Body of pancreas (tissue), 4 donors: ENCODE results near the gene RMND1. TPM values are rescaled to one million over a fixed set of nuclear protein-coding genes. Genes with fewer than 3 reads are reported as not detected.

Source experiments
- ATAC-seq: fragments of 150-250 bp; one replicate; pipeline ENCODE4 v1.9.1; 2016
- DNase-seq, 4 donors: peaks; one replicate each; pipeline ENCODE4 v3.0.0-alpha.2; 2019
- H3K27ac ChIP-seq, 4 donors: fragments of 200-600 bp; sonication (generic); 1 replicate in 3 of 4; 2 replicates in 1 of 4; pipeline versions ENCODE4 v1.5.1 to v1.6.1; 2016 to 2019; ENCODE audit warnings: mild to moderate bottlenecking in 1 of 4, mixed read lengths in 1 of 4, moderate library complexity in 1 of 4
- H3K27me3 ChIP-seq, 2 donors: fragments of 200-600 bp; sonication (generic); one replicate each; pipeline ENCODE4 v1.6.0; 2016; ENCODE audit warnings: mild to moderate bottlenecking in 1 of 2
- H3K36me3 ChIP-seq, 2 donors: fragments of 200-600 bp; sonication (generic); replicated peaks in 1 of 2; 2 replicates each; pipeline ENCODE4 v1.5.1; 2016; ENCODE audit warnings: low read depth in 2 of 2; ENCODE audit not compliant: insufficient read depth in 1 of 2
- H3K4me1 ChIP-seq: fragments of 200-600 bp; sonication (generic); one replicate; pipeline ENCODE4 v1.6.0; 2016
- H3K4me3 ChIP-seq, 2 donors: fragments of 200-600 bp; sonication (generic); 1 replicate in 1 of 2; 2 replicates in 1 of 2; pipeline ENCODE4 v1.5.1; 2016 to 2019
- H3K9me3 ChIP-seq, 3 donors: fragments of 200-600 bp; sonication (generic); 1 replicate in 2 of 3; 2 replicates in 1 of 3; pipeline ENCODE4 v1.5.1; 2016
- CTCF ChIP-seq, 7 experiments: fragments of 450-650 bp in 4 of 7; fragments of 200-600 bp in 3 of 7; sonication (generic) in 3 of 7; IDR thresholded peaks; one replicate each; pipeline ENCODE4 v1.5.1; 2016 to 2019; ENCODE audit warnings: antibody characterized with exemption in 7 of 7
- POLR2A ChIP-seq, 3 donors: fragments of 450-650 bp; IDR thresholded peaks; one replicate each; pipeline ENCODE4 v1.6.1; 2016; ENCODE audit warnings: antibody characterized with exemption in 3 of 3, mild to moderate bottlenecking in 2 of 3
- WGBS, 2 donors: methylation state at CpG; one replicate each; pipeline ENCODE4 v1.1.5; 2017; 5-methylcytosine and 5-hydroxymethylcytosine counted together
- intact Hi-C: fragments of 100-400 bp; cut with DNase I; formaldehyde crosslinking; loops from one replicate; pipeline ENCODE4 v1.15.1; 2023
- total RNA-seq, 2 donors: library from RNA; depleted of rRNA; stranded (reverse); fragments of >200 nt; gene quantifications; one replicate each; pipeline ENCODE4 v1.1.0, GENCODE V29; 2016

RMND1 gene
- total RNA-seq, 2 donors from 2014 or later: 6.6 to 10.9 TPM

DNA sequence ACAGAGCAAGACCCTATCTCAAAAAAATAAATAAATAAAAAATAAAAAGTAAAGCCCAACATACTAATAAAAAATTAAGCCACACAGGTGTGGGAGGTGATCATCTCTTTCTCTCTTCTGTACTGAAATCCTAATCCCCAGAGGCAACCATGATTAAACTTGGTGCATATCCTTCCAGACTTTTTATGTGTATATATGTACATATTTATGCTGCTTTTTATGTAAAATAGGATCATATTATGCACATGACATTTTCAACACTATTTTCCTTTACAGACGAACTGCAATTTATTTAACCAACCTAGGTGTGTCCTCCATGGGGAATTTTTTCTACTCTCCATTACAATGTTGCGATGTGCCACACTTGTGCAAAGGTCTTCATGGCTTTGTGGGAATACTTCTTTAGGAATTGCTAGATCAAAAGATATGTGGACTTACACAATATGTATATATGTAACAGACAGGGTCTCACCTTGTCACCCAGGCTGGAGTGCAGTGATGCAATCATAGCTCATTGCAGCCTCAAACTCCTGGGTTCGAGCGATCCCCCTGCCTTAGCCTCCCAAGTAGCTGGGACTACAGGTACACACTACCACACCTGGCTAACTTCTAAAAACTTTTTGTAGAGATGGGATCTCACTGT lies 23.7 kb downstream of the RMND1 start:
- peaks cover 0 to 10% of the 10 kb centered on the region in 2 donors for H3K36me3 ChIP-seq
- WGBS, 2 donors: 92 to 93% methylated on average over 4 of the region's 4 CpGs

DNA sequence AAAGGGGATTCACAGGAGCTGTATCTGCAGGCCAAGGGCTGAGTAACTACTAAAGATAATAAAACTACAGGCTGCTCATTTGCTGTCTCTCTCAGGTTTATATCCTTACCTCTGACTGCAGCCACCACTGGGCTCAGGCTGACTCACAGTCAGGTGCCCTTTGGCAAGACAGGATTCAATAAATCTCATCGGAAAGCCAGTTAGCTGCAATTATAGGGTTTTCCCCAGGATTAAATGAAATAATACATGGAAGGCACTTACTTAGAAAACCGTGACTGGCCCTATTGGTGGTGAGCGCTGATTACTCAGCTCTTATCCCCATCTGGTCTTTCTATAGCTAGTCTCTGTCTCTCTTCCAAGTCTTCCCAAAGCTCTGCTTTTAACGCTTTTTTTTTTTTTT lies 26.4 kb downstream of the RMND1 start:
- no peaks in the 10 kb centered on the region for H3K4me1 ChIP-seq
- intact Hi-C loops: no loop called here
- ATAC-seq (no peak), DNase-seq (no peak)
- WGBS, 2 donors: 83 to 92% methylated on average over 4 of the region's 4 CpGs
- H3K27ac ChIP-seq: no peak overlapping the region
- H3K27me3 ChIP-seq: no peaks in the 10 kb centered on the region
- H3K4me3 ChIP-seq: no peak overlapping the region
- peaks cover 0 to 8% of the 10 kb centered on the region in 2 donors for H3K36me3 ChIP-seq
- TF ChIP-seq POLR2A (IDR thresholded peaks at IDR 0.05) (no peak), CTCF (IDR thresholded peaks at IDR 0.05) (no peak)
- no peaks in the 10 kb centered on the region for H3K9me3 ChIP-seq

More for the DNA sequence above, 23.7 kb downstream of the RMND1 start:
- no peak for TF ChIP-seq POLR2A (IDR thresholded peaks at IDR 0.05)
- no peak for TF ChIP-seq CTCF (IDR thresholded peaks at IDR 0.05)
- DNase-seq (no peak), ATAC-seq (no peak)
- Histone ChIP-seq H3K9me3 (no peaks in the 10 kb centered on the region), H3K27me3 (no peaks in the 10 kb centered on the region), H3K27ac (no peak overlapping the region), H3K4me3 (no peak overlapping the region), H3K4me1 (no peaks in the 10 kb centered on the region)
- intact Hi-C loops: no loop called here

DNA sequence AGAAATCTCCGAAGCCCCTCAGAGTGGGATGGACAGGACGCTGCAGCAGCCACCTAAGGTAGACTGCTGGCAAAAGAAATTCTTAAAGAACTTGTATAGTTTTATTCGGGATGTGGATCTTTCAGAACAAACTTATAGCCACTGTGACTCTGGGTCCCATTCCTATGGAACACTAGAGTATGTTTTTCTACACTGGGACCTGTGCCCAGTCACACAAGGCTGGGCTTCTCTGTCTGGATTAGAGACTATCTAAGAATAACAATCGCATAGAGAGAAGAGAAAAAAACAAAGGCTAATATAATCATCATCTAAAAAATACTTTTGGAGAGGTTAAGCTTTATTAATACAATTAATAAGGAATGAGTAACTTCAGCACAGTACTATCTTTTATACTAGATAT lies 28.9 kb downstream of the RMND1 start:
- DNase-seq: no peak
- no peak for TF ChIP-seq CTCF (IDR thresholded peaks at IDR 0.05)
- TF ChIP-seq POLR2A (IDR thresholded peaks at IDR 0.05): no peak
- Histone ChIP-seq H3K36me3 (peaks cover 0 to 5% of the 10 kb centered on the region in 2 donors), H3K4me3 (no peak overlapping the region), H3K4me1 (no peaks in the 10 kb centered on the region), H3K9me3 (no peaks in the 10 kb centered on the region), H3K27ac (no peak overlapping the region), H3K27me3 (no peaks in the 10 kb centered on the region)
- intact Hi-C loops: no loop called here
- no peak for ATAC-seq
- 72 to 86% methylated on average over 4 of the region's 4 CpGs for WGBS, 2 donors

DNA sequence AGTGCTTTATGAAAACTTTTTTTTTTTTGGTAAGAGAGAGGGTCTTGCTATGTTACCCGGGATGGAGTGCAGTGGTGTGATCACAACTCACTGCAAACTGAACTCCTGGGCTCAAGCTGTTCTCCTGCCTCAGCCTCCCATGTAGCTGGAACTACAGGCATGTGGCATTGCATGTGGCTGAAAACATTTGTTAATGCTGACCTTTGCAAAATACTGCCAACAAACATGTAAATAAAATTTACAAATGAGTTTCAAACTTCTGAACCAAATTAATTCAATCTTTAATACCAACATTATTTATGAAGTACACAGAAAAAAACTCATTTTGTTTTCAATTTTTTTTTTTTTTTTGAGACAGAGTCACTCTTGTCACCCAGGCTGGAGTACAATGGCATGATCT lies 34.4 kb downstream of the RMND1 start:
- no peaks in the 10 kb centered on the region for H3K27me3 ChIP-seq
- H3K9me3 ChIP-seq: no peaks in the 10 kb centered on the region
- WGBS, 2 donors: 86 to 91% methylated on average over 1 of the region's 1 CpG
- no peak for TF ChIP-seq POLR2A (IDR thresholded peaks at IDR 0.05)
- no peak for TF ChIP-seq CTCF (IDR thresholded peaks at IDR 0.05)
- H3K27ac ChIP-seq: no peak overlapping the region
- ATAC-seq (no peak), DNase-seq (no peak)
- H3K4me3 ChIP-seq: no peak overlapping the region
- H3K4me1 ChIP-seq: no peaks in the 10 kb centered on the region
- H3K36me3 ChIP-seq: no peaks in the 10 kb centered on the region
- intact Hi-C loops: no loop called here

DNA sequence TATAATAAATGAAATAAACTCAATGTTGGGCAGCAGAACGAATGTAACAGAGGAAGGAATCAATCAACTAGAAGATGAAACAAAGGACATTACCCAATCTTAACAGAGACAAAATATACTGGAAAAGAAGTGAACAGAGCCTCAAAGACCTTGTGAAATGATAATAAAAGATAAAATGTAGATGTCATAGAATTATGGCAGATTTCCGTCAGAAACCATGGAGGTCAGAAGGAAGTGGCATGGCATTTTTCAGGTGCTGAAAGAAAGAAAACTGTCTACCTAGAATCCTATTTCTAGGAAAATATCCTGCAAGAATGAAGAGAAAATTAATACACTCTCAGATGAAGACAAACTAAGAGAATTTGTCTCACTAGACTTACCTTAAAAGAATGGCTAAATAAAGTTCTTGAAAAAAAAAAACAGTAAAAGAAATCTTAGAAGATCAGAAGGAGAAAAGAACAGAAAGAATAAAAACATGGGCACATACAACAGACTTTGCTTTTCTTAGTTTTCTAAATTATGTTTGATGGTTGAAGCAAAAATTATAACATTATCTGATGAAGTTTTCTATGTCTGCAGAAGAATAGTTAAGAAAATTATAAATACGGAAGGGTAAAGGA lies 37.2 kb downstream of the RMND1 start:
- Histone ChIP-seq H3K4me3 (no peak overlapping the region), H3K4me1 (no peaks in the 10 kb centered on the region), H3K36me3 (peaks cover 0 to 2% of the 10 kb centered on the region in 2 donors), H3K27me3 (no peaks in the 10 kb centered on the region), H3K9me3 (no peaks in the 10 kb centered on the region), H3K27ac (no peak overlapping the region)
- DNase-seq (no peak), ATAC-seq (no peak)
- no peak for TF ChIP-seq POLR2A (IDR thresholded peaks at IDR 0.05)
- no peak for TF ChIP-seq CTCF (IDR thresholded peaks at IDR 0.05)
- intact Hi-C loops: no loop called here
- WGBS, 2 donors: 95% methylated on average over 3 of the region's 3 CpGs
